GM23338 (cell line): ENCODE measurements around the gene IL1R1. TPM values are rescaled to one million over a fixed set of nuclear protein-coding genes. Genes with fewer than 3 reads are reported as not detected.

Source experiments
- ATAC-seq: fragments of 200-7000 bp; cut with Tn5 transposase; 3 replicates; pipeline ENCODE4 v1.9.1; 2020
- DNase-seq: peaks from one replicate; pipeline ENCODE4 v3.0.0-alpha.2; 2015; ENCODE audit warnings: low spot score
- H2AFZ ChIP-seq: fragments of 200-600 bp; sonication (generic); 2 replicates; pipeline ENCODE4 v1.8.0; 2016; ENCODE audit warnings: antibody characterized with exemption, mild to moderate bottlenecking, moderate library complexity
- H3F3A ChIP-seq: fragments of 200-600 bp; sonication (generic); replicated peaks from 2 replicates; pipeline ENCODE4 v1.8.0; 2017; ENCODE audit warnings: antibody characterized with exemption, mixed run types, low read depth
- H3K27ac ChIP-seq: fragments of 200-600 bp; sonication (generic); 2 replicates; pipeline ENCODE4 v1.6.1; 2016; ENCODE audit warnings: low read depth
- H3K27me3 ChIP-seq: fragments of 200-600 bp; sonication (generic); 2 replicates; pipeline ENCODE4 v1.8.0; 2016; ENCODE audit warnings: mild to moderate bottlenecking, mixed run types, moderate library complexity; ENCODE audit not compliant: insufficient read depth
- H3K36me3 ChIP-seq: fragments of 200-600 bp; sonication (generic); 2 replicates; pipeline ENCODE4 v1.8.0; 2016; ENCODE audit warnings: mild to moderate bottlenecking; ENCODE audit not compliant: insufficient read depth
- H3K4me1 ChIP-seq: fragments of 200-600 bp; sonication (generic); 2 replicates; pipeline ENCODE4 v1.8.0; 2016; ENCODE audit warnings: mild to moderate bottlenecking, moderate library complexity; ENCODE audit not compliant: insufficient read depth
- H3K4me2 ChIP-seq: fragments of 200-600 bp; sonication (generic); 2 replicates; pipeline ENCODE4 v1.7.1; 2017; ENCODE audit warnings: mixed run types
- H3K4me3 ChIP-seq: fragments of 200-600 bp; sonication (generic); 2 replicates; pipeline ENCODE4 v1.6.1; 2016; ENCODE audit warnings: mixed run types
- H3K79me2 ChIP-seq: fragments of 200-600 bp; sonication (generic); replicated peaks from 2 replicates; pipeline ENCODE4 v1.8.0; 2017; ENCODE audit warnings: mild to moderate bottlenecking; ENCODE audit not compliant: insufficient read depth
- H3K9me2 ChIP-seq: fragments of 200-600 bp; sonication (generic); 2 replicates; pipeline ENCODE4 v1.8.0; 2017; ENCODE audit not compliant: insufficient read depth
- H4K20me1 ChIP-seq: fragments of 200-600 bp; sonication (generic); replicated peaks from 2 replicates; pipeline ENCODE4 v1.8.0; 2017; ENCODE audit warnings: mild to moderate bottlenecking; ENCODE audit not compliant: insufficient read depth
- H3K27ac Mint-ChIP-seq: 2 replicates; pipeline ENCODE4 v1.8.0; 2020; ENCODE audit warnings: inconsistent platforms, mild to moderate bottlenecking, moderate library complexity, mixed read lengths
- H3K27me3 Mint-ChIP-seq: 3 replicates; pipeline ENCODE4 v1.8.0; 2022; ENCODE audit warnings: low read depth, mild to moderate bottlenecking, moderate library complexity, mixed read lengths, inconsistent platforms; ENCODE audit not compliant: insufficient read depth, poor library complexity
- H3K36me3 Mint-ChIP-seq: 3 replicates; pipeline ENCODE4 v1.8.0; 2021; ENCODE audit warnings: low read depth, mild to moderate bottlenecking, inconsistent platforms, moderate library complexity, mixed read lengths
- H3K4me1 Mint-ChIP-seq: 3 replicates; pipeline ENCODE4 v1.8.0; 2020; ENCODE audit warnings: mild to moderate bottlenecking, inconsistent platforms, mixed read lengths
- H3K4me3 Mint-ChIP-seq: 3 replicates; pipeline ENCODE4 v1.8.0; 2021; ENCODE audit warnings: moderate library complexity, mild to moderate bottlenecking, inconsistent platforms, mixed read lengths
- H3K9me3 Mint-ChIP-seq: 3 replicates; pipeline ENCODE4 v1.8.0; 2020; ENCODE audit warnings: moderate library complexity, mild to moderate bottlenecking, inconsistent platforms, mixed read lengths
- EZH2 ChIP-seq: fragments of 200-600 bp; sonication (generic); IDR thresholded peaks from one replicate; pipeline ENCODE4 v1.8.0; 2017; ENCODE audit warnings: antibody characterized with exemption, mild to moderate bottlenecking, low read depth; ENCODE audit not compliant: unreplicated experiment
- JUNB ChIP-seq: IDR thresholded peaks from one replicate; pipeline ENCODE4 v1.6.1; 2016; ENCODE audit warnings: antibody characterized with exemption; ENCODE audit not compliant: unreplicated experiment
- POLR2AphosphoS5 ChIP-seq: IDR thresholded peaks from 2 replicates; pipeline ENCODE4 v1.6.1; 2016; ENCODE audit warnings: antibody characterized with exemption, low read depth
- ZNF114 ChIP-seq: fragments of 250-450 bp; sonication (Bioruptor Pico); IDR thresholded peaks from 2 replicates; pipeline ENCODE4 v1.5.0; 2020; ENCODE audit warnings: mild to moderate bottlenecking, moderate library complexity
- ZNF331 ChIP-seq: fragments of 250-450 bp; sonication (Bioruptor Pico); IDR thresholded peaks from 2 replicates; pipeline ENCODE4 v1.5.0; 2020; ENCODE audit warnings: low read depth, mild to moderate bottlenecking, moderate library complexity
- ZNF462 ChIP-seq: fragments of 250-450 bp; sonication (Bioruptor Pico); IDR thresholded peaks from 2 replicates; pipeline ENCODE4 v1.5.0; 2020; ENCODE audit warnings: mild to moderate bottlenecking, moderate library complexity
- polyA plus RNA-seq: library from polyadenylated mRNA; unstranded; fragments of >200 nt; fragmentation: Nextera tagmentation; extraction: Ambion mirVana; gene quantifications from 2 replicates; pipeline ENCODE4 v1.2.1, GENCODE V29; 2016
- total RNA-seq: library from RNA; depleted of rRNA; stranded (reverse); fragments of >200 nt; shearing (Covaris generic); gene quantifications from 2 replicates; pipeline ENCODE4 v1.2.3, GENCODE V29; 2014
- TF ChIP-seq, protein P1 (sequence below): IDR thresholded peaks from 2 replicates; pipeline ENCODE4 v1.6.1; 2016; ENCODE audit warnings: antibody characterized with exemption

The IL1R1 gene
- total and polyA plus RNA-seq, 2 experiments from 2014 or later = 0.17 TPM; not detected in 1

GRCh38 chr2:102103992-102104871, 38.3 kb upstream of the IL1R1 start:
- Histone ChIP-seq H3K4me1 (no peaks in the 10 kb centered on the region), H3K9me2 (peaks cover 6% of the 10 kb centered on the region; the same call in 1 of the 2 replicates), H3K36me3 (no peaks in the 10 kb centered on the region), H3K27ac (no peak overlapping the region), H3K4me3 (no peak overlapping the region), H2AFZ (peak overlapping the region; percentile 38; the same call in 1 of the 2 replicates), H4K20me1 (no peaks in the 10 kb centered on the region), H3K27me3 (no peaks in the 10 kb centered on the region), H3F3A (no peaks in the 10 kb centered on the region), H3K79me2 (no peaks in the 10 kb centered on the region), H3K4me2 (no peak overlapping the region)
- no peak for ATAC-seq
- H3K9me3 Mint-ChIP-seq = peaks cover 3% of the 10 kb centered on the region; the same call in 1 of the 3 replicates
- H3K27me3 Mint-ChIP-seq = peaks cover 3% of the 10 kb centered on the region
- TF ChIP-seq ZNF114 (CRISPR knock-in tag) = no peak
- TF ChIP-seq, protein P1, sequence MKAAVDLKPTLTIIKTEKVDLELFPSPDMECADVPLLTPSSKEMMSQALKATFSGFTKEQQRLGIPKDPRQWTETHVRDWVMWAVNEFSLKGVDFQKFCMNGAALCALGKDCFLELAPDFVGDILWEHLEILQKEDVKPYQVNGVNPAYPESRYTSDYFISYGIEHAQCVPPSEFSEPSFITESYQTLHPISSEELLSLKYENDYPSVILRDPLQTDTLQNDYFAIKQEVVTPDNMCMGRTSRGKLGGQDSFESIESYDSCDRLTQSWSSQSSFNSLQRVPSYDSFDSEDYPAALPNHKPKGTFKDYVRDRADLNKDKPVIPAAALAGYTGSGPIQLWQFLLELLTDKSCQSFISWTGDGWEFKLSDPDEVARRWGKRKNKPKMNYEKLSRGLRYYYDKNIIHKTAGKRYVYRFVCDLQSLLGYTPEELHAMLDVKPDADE = no peak
- TF ChIP-seq EZH2 = no peak
- no peak for TF ChIP-seq ZNF331 (CRISPR knock-in tag)
- TF ChIP-seq POLR2AphosphoS5 = no peak
- TF ChIP-seq ZNF462 (CRISPR knock-in tag) = no peak
- no peak for TF ChIP-seq JUNB
- no peaks in the 10 kb centered on the region for H3K4me1 Mint-ChIP-seq
- no peak for DNase-seq
- no peaks in the 10 kb centered on the region for H3K36me3 Mint-ChIP-seq
- H3K27ac Mint-ChIP-seq = no peak overlapping the region
- H3K4me3 Mint-ChIP-seq = no peak overlapping the region
